OCI-LY7 (cell line): Measurements from ENCODE around the gene MYEOV. TPM values are rescaled to one million over a fixed set of nuclear protein-coding genes. Genes with fewer than 3 reads are reported as not detected.

Experiments
- BruUV-seq: library from RNA; stranded (reverse); fragments of 400-500 nt; replicated peaks from 2 replicates; lab custom pipeline; 2021; lab: Mats Ljungman, UMichigan
- CTCF ChIA-PET: fragments of 300-600 bp; sonication (Branson Sonifier 250); formaldehyde crosslinking; loops from one replicate; lab custom pipeline; 2022; ENCODE audit warnings: antibody characterized with exemption; ENCODE audit not compliant: unreplicated experiment; lab: Charles Lee
- POLR2A ChIA-PET: fragments of 300-600 bp; sonication (Branson Sonifier 250); formaldehyde crosslinking; loops from one replicate; lab custom pipeline; 2022; ENCODE audit warnings: antibody characterized with exemption; lab: Charles Lee
- DNase-seq: peaks from one replicate; pipeline ENCODE4 v3.0.0-alpha.2; 2015; ENCODE audit warnings: low spot score
- H2AFZ ChIP-seq: fragments of 200-600 bp; sonication (generic), shearing (Covaris generic); 2 replicates; pipeline ENCODE4 v1.6.1; 2014; ENCODE audit warnings: mild to moderate bottlenecking, antibody characterized with exemption, low read length, moderate library complexity
- H3K27ac ChIP-seq: fragments of 200-600 bp; sonication (generic); 2 replicates; pipeline ENCODE4 v1.5.1; 2014; ENCODE audit warnings: mixed run types, low read depth, mild to moderate bottlenecking, moderate library complexity, low read length, inconsistent platforms; ENCODE audit not compliant: poor library complexity, severe bottlenecking
- H3K36me3 ChIP-seq: fragments of 200-600 bp; sonication (generic); 2 replicates; pipeline ENCODE4 v1.6.1; 2014; ENCODE audit warnings: mild to moderate bottlenecking, antibody characterized with exemption, low read length, moderate library complexity, mixed read lengths; ENCODE audit not compliant: insufficient read depth
- H3K4me1 ChIP-seq: fragments of 200-600 bp; sonication (generic); 2 replicates; pipeline ENCODE4 v1.5.1; 2014; ENCODE audit warnings: mild to moderate bottlenecking, low read length; ENCODE audit not compliant: insufficient read depth, poor library complexity, severe bottlenecking
- H3K4me2 ChIP-seq: fragments of 200-600 bp; sonication (generic); 2 replicates; pipeline ENCODE4 v1.6.1; 2014; ENCODE audit warnings: mild to moderate bottlenecking, low read length
- H3K4me3 ChIP-seq: fragments of 200-600 bp; sonication (generic); 2 replicates; pipeline ENCODE4 v1.5.1; 2014; ENCODE audit warnings: mild to moderate bottlenecking, low read depth, low read length; ENCODE audit not compliant: poor library complexity, severe bottlenecking
- H3K79me2 ChIP-seq: fragments of 200-600 bp; sonication (generic); 2 replicates; pipeline ENCODE4 v1.6.1; 2016; ENCODE audit warnings: low read depth, mild to moderate bottlenecking, low read length, moderate library complexity, mixed read lengths; ENCODE audit not compliant: insufficient read depth
- H3K9me2 ChIP-seq: fragments of 200-600 bp; sonication (generic); 2 replicates; pipeline ENCODE4 v1.6.1; 2016; ENCODE audit warnings: mild to moderate bottlenecking, low read length, mixed read lengths; ENCODE audit not compliant: insufficient read depth
- H3K9me3 ChIP-seq: fragments of 200-600 bp; sonication (generic); 2 replicates; pipeline ENCODE4 v1.6.1; 2014; ENCODE audit warnings: mild to moderate bottlenecking, mixed run types, low read length, mixed read lengths
- H4K20me1 ChIP-seq: fragments of 200-600 bp; sonication (generic); 2 replicates; pipeline ENCODE4 v1.6.1; 2014; ENCODE audit warnings: mild to moderate bottlenecking, antibody characterized with exemption, low read length, moderate library complexity, mixed read lengths; ENCODE audit not compliant: insufficient read depth
- CTCF ChIP-seq: fragments of 200-600 bp; sonication (generic); conservative IDR thresholded peaks from 2 replicates; pipeline ENCODE4 v1.5.1; 2014; ENCODE audit warnings: mild to moderate bottlenecking, antibody characterized with exemption, low read length, moderate library complexity, mixed read lengths
- EZH2phosphoT487 ChIP-seq: fragments of 200-600 bp; sonication (generic); IDR thresholded peaks from 2 replicates; pipeline ENCODE4 v1.6.1; 2018; ENCODE audit warnings: low read depth, borderline replicate concordance, mild to moderate bottlenecking, mixed run types, antibody characterized with exemption, low read length, moderate library complexity, mixed read lengths
- intact Hi-C: fragments of 100-400 bp; cut with micrococcal nuclease; formaldehyde crosslinking; loops from one replicate; pipeline ENCODE4 v1.10.0; 2022; ENCODE audit not compliant: unreplicated experiment
- total RNA-seq, 2 experiments: library from RNA; depleted of rRNA in 1 of 2; stranded (reverse); fragments of >200 nt in 1 of 2; shearing (Covaris generic) in 1 of 2; gene quantifications; 2 replicates each; pipeline ENCODE4 v1.2.3, GENCODE V29; 2014 to 2022

MYEOV gene
- total RNA-seq, 2 experiments from 2014 or later: 3.2 to 7.7 TPM

- Histone ChIP-seq H3K9me3 (no peaks in the 10 kb centered on the region), H3K4me3 (no peak overlapping the region), H4K20me1 (no peaks in the 10 kb centered on the region), H3K9me2 (no peaks in the 10 kb centered on the region), H3K79me2 (no peaks in the 10 kb centered on the region), H3K4me2 (peak overlapping the region; percentile 2), H3K36me3 (no peaks in the 10 kb centered on the region), H3K27ac (no peak overlapping the region), H3K4me1 (peaks cover 8% of the 10 kb centered on the region), H2AFZ (peak overlapping the region; percentile 8; the same call in 1 of the 2 replicates)
- no peak for TF ChIP-seq CTCF
- TF ChIP-seq EZH2phosphoT487: no peak
- intact Hi-C loops: no loop called here
- ChIA-PET POLR2A (no interaction called here), CTCF (no interaction called here)
- DNase-seq: peak; percentile 15
- no TSS peak for BruUV-seq
Measured at GRCh38 chr11:69337211-69337721, 43.3 kb downstream of the MYEOV start.

- Histone ChIP-seq H2AFZ (no peak overlapping the region), H3K79me2 (no peaks in the 10 kb centered on the region), H3K27ac (no peak overlapping the region), H3K36me3 (no peaks in the 10 kb centered on the region), H3K4me2 (no peak overlapping the region), H4K20me1 (no peaks in the 10 kb centered on the region), H3K4me3 (no peak overlapping the region), H3K9me3 (no peaks in the 10 kb centered on the region), H3K9me2 (no peaks in the 10 kb centered on the region), H3K4me1 (peaks cover 8% of the 10 kb centered on the region)
- no TSS peak for BruUV-seq
- ChIA-PET POLR2A (no interaction called here), CTCF (no interaction called here)
- TF ChIP-seq CTCF (no peak), EZH2phosphoT487 (no peak)
- no peak for DNase-seq
- intact Hi-C loops: no loop called here
Measured at GRCh38 chr11:69339041-69339733, 45.2 kb downstream of the MYEOV start.

GRCh38 chr11:69339983-69340565 is 46.1 kb downstream of the MYEOV start:
- TF ChIP-seq CTCF (no peak), EZH2phosphoT487 (no peak)
- no peaks in the 10 kb centered on the region for H3K9me3 ChIP-seq
- no peak overlapping the region for H3K4me3 ChIP-seq
- H3K4me1 ChIP-seq: peaks cover 8% of the 10 kb centered on the region
- H2AFZ ChIP-seq: no peak overlapping the region
- intact Hi-C loops: no loop called here
- H4K20me1 ChIP-seq: no peaks in the 10 kb centered on the region
- CTCF ChIA-PET: no interaction called here
- H3K4me2 ChIP-seq: no peak overlapping the region
- no peaks in the 10 kb centered on the region for H3K9me2 ChIP-seq
- no peak overlapping the region for H3K27ac ChIP-seq
- H3K79me2 ChIP-seq: no peaks in the 10 kb centered on the region
- POLR2A ChIA-PET: no interaction called here
- BruUV-seq: no TSS peak
- H3K36me3 ChIP-seq: no peaks in the 10 kb centered on the region
- DNase-seq: no peak
